HG03139 (cell line): ENCODE results near the gene RHBDL3.

Experiments
- ATAC-seq: cut with Tn5 transposase; IDR thresholded peaks from one replicate; pipeline ENCODE4 v1.9.1; 2021; ENCODE audit not compliant: unreplicated experiment

RHBDL3 gene

GRCh38 chr17:32356378-32356743 is 90.7 kb downstream of the RHBDL3 start:
- ATAC-seq: no peak

- ATAC-seq: no peak
Measured at GRCh38 chr17:32356750-32357149, 91.1 kb downstream of the RHBDL3 start.

- no peak for ATAC-seq
Measured at GRCh38 chr17:32357615-32358014, 92.0 kb downstream of the RHBDL3 start.

- ATAC-seq: no peak
Measured at GRCh38 chr17:32361270-32361669, 95.6 kb downstream of the RHBDL3 start.

- no peak for ATAC-seq
Measured at GRCh38 chr17:32370426-32370825, 104.8 kb downstream of the RHBDL3 start.
